CD4-positive, alpha-beta T cell treated with Interleukin-2 at 100 ng/mL for 4 hours (primary cell): ENCODE results near the gene PEX19.
"Not testable (repeated sequence)": the region's sequence is repeated elsewhere in the genome, so short reads cannot be mapped to it uniquely, and the experiment has no call there.

Experiments used
- DNase-seq: peaks from one replicate; pipeline ENCODE4 v3.0.0-alpha.2; 2020; ENCODE audit warnings: low spot score

PEX19 gene

GRCh38 chr1:160284782-160285344, at the start of gene PEX19:
PEX19 (minus strand) TSS chr1:160285133; CDS start chr1:160285124, 9 bp downstream.
- peak; percentile 94 for DNase-seq

GRCh38 chr1:160332516-160332915, 47.6 kb upstream of the PEX19 start:
- DNase-seq = no peak

- DNase-seq = no peak
Observed at GRCh38 chr1:160330119-160330518, 45.2 kb upstream of the PEX19 start.

GRCh38 chr1:160328184-160328583, 43.3 kb upstream of the PEX19 start:
- no peak for DNase-seq

GRCh38 chr1:160326418-160326817, 41.5 kb upstream of the PEX19 start:
- DNase-seq = no peak

- no peak for DNase-seq
Observed at GRCh38 chr1:160325252-160325651, 40.3 kb upstream of the PEX19 start.

GRCh38 chr1:160322831-160323230, 37.9 kb upstream of the PEX19 start:
- DNase-seq = no peak

- no peak for DNase-seq
Observed at GRCh38 chr1:160315359-160315758, 30.4 kb upstream of the PEX19 start.

- DNase-seq = no peak
Observed at GRCh38 chr1:160309571-160309970, 24.6 kb upstream of the PEX19 start.

GRCh38 chr1:160309185-160309557, 24.2 kb upstream of the PEX19 start:
- DNase-seq = no peak

GRCh38 chr1:160308451-160309184, 23.7 kb upstream of the PEX19 start:
- no peak for DNase-seq

GRCh38 chr1:160307118-160307791, 22.3 kb upstream of the PEX19 start:
- DNase-seq = no peak

GRCh38 chr1:160300173-160300572, 15.2 kb upstream of the PEX19 start:
- DNase-seq = no peak

GRCh38 chr1:160296036-160296435, 11.1 kb upstream of the PEX19 start:
- no peak for DNase-seq

- no peak for DNase-seq
Observed at GRCh38 chr1:160293020-160293968, 8.4 kb upstream of the PEX19 start.

GRCh38 chr1:160291248-160292220, 6.6 kb upstream of the PEX19 start:
- DNase-seq = peak; percentile 81

GRCh38 chr1:160287769-160288168, 2.8 kb upstream of the PEX19 start:
- not testable (repeated sequence) for DNase-seq

GRCh38 chr1:160285506-160285905, 573 bp upstream of the PEX19 start:
- DNase-seq = no peak

- DNase-seq = peak; percentile 14
Observed at GRCh38 chr1:160284220-160284781, 632 bp downstream of the PEX19 start.

GRCh38 chr1:160282807-160283206, 2.1 kb downstream of the PEX19 start:
- no peak for DNase-seq

GRCh38 chr1:160277987-160278386, 6.9 kb downstream of the PEX19 start:
- no peak for DNase-seq
